DMS153 treated with DMSO at 0.1 percent for 48 hours (cell line): ENCODE data around the gene MEF2C.
"Not testable (repeated sequence)": the region's sequence is repeated elsewhere in the genome, so short reads cannot be mapped to it uniquely, and the experiment has no call there.

Source experiments
- DNase-seq: peaks from one replicate; lab custom pipeline; 2025; ENCODE audit not compliant: unreplicated experiment; lab: John Stamatoyannopoulos, UW

Gene MEF2C

DNA sequence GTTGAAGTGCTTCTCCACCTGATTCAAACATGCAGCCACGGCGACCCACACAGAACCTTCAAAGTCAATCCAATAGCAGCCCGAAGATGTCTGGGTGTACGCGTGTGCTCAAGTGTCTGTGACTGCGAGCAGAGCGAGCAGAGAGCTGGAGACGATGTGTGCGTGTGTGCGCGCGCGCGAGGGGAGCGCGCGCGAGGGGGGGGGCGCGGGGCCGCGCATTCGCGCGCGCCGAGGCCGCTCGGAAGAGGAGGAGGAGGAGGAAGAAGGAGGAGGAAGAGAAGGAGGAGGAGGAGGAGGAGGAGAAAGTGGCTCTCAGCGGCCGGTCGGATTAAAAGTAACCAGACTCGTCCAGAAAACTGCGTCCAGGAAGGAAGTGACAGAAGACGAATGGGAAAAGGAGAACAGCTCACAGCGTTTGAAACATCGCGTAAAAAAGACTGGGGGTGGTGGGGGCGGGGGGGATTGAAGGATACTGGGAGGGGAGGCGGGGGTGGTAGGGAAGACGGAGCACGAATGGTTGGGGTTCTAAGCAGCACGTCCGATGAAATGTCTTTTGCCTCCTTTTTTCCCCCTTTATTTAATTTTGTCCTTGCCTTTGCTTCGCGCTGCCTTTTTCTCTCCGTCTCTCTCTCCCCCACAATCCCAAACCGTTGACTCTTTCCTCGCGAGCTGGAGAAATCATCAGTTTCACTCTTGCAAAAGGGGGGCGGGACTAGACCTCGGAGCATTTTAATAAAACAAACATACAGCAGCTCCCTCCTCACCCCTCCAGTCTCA, at the start of gene MEF2C:
MEF2C (minus strand) TSS at position 126 of the 777 bp plus-strand sequence. CDS start 59,396 bp downstream, outside the sequence.
- DNase-seq, result no peak

DNA sequence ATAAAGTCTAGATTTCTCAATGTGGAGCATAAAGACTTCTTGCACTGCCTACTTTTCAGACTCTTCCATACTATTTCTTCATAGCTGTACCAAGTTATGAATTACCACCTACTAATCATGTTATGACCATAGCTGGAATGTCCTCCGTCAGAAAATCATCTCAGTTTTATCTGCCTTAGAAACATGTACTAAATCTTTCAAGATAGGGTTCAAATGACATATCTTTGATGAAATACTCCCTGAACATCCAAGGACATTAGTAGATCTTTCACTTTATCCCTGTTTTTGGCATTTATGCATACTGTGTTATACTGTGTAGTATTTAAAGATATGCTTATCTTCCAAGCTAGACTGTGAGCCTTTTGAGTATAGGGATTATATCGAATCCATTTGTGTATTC, 49.6 kb upstream of the MEF2C start:
- no peak for DNase-seq

DNA sequence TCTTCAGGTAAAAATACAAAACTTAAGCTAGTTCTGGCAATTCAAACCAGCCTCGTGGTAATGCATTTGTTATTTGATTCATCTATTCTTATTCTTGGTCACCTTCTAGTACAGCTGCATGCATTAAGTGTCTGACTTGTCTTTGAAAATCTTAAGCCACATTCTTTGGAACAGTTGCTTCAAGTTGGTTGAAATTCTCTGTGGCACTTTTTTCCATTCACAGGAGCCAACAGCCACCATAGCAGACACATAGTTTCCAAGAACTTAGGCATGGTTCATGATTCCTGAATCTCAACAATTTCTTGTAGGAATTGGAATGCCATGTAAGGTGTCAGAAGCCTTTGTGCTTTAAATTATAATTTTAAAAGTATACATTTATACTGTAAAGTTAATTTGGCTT, 47.4 kb upstream of the MEF2C start:
- DNase-seq, result no peak

DNA sequence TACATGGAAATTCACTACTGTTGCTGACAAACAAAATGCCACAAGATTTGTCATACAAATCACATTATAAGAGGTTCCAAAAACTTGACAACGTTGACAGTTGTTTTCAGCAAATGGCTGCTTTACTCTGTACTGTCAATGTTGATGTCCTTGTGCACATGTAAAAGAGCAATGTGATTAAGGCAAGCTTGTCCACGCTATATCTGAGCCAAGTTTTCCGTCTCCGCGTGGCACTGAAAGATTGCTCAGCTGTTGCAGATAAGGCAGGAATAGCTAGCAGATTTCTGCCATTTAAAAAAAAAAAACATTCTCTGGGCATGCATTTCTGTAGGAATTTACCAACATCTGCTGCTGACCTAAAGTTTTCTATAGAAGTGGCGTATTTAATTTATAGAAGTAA, 46.4 kb upstream of the MEF2C start:
- no peak for DNase-seq

DNA sequence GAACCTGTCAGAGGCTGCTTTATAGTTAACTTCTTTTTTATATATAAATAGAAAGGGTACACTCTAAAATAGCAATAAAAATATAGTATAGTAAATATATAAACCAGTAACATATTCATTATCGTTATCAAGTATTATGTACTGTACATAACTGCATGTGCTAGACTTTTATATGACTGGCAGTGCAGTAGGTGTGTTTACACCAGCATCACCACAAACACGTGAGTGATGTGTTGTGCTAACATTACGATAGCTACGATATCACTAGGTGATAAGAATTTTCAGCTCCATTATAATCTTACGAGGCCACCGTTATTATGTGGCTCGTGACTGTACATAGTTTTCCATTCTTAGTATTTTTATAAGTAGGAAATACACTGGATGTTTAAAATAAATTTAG, 43.8 kb upstream of the MEF2C start:
- no peak for DNase-seq

DNA sequence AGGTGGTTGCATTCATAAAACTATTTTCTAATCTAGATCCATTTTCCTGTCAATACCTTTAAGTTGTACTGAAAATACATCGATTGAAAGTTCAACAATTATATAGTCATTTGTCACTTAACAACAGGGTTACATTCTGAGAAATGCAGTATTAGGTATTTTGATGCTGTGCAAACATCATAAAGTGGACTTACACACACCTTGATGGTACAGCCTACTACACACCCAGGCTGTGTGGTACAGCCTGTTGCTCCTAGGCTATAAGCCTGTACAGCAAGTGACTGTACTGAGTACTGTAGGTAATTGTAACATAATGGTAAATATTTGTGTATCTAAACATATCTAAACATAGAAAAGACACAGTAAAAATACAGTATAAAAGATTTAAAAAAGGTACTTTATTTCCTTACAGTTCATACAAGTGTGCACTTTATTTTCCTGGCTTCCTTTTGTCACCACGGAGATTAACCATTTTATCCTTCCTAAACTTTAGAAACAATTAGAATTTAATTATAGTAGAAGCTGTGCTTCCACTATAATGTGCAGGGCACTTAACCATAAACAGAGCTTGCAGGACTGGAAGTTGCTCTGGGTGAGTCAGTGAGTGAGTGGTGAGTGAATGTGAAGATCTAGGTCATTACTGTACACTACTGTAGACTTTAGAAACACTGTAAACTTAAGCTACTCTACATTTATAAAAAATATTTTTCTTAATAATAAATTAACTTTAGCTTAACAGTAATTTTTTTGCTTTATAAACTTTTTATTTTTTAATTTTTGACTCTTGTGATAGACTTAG, 42.9 kb upstream of the MEF2C start:
- DNase-seq, result no peak

DNA sequence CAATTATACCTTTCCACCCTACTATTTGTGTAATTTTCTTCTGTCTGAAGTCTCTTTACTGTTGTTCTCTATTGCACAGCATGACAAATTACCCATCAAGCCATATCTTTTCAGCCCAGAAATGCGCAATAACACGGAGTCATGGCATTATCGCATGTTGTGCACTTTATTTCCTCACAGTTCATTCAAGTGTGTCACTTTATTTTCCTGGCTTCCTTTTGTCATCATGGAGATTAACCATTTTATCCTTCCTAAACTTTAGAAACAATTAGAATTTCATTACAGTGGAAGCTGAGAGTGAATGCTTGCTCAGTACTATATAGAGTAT, 41.3 kb upstream of the MEF2C start:
- no peak for DNase-seq

DNA sequence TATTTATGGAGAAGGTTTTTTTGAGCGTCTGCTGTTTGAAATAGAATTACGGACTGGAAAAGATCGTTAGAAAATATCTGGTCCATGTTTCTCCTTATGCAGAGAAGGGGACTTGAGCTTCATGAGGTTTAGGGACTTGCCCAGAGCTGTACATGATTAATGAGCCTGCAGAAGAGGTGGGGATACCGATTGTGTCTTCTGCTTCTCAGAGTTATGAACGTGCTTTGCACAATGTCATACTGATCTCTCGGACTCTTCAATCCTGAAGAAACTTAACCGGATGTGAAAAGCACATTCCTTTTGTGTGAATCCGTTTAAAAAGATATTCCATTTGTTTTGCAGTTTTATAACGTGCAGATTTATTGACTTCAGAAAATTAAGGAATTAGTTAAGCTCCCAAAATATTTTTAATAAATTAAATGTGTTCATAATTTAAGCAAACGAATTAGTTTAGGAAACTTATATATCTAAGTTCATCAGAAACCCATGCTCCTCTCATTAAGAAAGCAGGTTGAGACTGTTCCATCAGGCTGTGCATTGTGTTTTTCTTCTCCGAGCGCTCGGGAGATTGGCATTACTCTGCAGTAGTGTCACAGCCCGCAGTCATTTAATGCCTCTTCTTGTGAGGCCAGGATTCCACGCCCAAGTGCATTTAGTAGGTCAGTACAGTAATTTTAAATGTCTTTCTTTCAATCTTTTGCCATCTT, 40.8 kb upstream of the MEF2C start:
- DNase-seq, result no peak

DNA sequence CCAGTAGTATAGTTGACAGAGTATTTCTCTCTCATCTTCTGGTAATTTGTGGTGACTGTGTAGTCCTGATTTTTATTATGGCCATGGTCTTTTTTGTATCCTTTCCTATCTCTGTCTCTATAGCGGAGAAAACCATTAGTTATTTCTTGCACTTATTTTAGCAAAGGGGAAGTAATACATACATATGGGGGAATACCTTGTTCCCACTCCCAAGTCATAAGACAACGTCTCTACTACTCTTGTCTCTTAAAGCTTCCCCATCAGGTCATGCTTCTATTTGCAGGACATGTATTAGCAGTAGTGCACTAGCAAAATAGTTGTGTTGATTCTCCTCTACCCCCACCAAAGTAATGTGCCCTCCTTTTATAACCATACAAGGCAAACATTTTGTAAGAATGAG, 29.8 kb upstream of the MEF2C start:
- not testable (repeated sequence) for DNase-seq

DNA sequence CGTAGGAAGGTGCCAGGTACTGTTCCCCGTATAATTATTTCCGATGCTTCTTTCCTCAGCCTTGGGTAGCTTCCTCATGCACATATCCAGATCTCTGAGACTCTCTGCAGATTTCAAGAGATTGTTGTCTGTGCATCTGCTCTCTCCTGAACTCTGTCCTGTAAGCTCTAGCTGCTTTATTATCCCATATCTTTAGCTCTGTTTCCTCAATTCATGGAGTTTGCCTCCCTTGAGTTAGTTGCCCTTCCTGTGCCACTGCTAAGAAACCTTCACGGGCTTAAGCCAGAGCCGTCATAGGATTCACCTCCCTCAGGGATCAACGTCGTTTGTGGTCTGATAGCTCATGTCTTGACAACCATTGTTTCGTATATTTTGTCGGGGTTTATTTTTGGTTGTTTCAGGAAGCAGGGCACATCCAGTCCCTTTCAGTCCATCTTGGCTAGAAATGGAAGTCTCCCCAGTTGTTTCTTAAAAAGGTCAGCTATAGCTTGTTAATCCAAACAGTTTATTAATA, 28.1 kb upstream of the MEF2C start:
- not testable (repeated sequence) for DNase-seq

DNA sequence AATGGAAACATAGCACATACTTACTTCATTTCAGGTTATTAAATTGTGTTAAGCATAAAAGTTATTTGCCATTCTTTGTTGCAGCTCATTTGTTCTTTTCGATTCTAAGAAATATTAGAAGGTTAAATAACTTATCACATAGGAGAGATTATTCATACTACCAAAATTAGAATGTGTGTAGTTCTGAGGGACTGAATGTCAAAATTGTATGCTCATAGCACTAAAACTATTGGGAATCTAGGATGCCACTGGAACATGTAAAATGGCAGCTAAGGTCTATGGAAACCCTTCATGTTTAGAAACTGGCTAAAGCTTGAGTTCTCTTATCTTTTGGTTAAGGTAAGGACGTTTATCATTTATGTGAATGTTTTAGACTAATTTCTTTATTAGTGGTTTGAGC, 21.5 kb upstream of the MEF2C start:
- not testable (repeated sequence) for DNase-seq

DNA sequence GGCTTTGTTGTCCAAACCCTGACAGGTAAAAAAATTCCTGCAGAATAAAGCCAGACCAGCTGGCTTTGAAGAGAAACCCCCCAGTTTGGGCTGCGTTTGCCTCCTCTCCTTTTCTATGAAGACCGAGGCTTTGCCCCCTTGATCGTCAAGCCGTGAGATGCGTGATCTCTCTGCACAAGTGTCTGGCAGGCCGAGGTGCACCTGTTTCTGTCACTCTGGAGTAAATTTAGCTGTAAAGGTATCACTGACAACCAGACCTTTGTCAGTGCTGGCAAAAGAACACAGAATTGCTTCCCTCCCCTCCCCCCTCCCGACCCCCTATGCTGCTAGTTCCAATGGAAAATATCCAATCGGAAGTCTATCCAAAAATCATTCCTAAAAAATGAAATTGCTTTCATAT, 21.0 kb upstream of the MEF2C start:
- DNase-seq, result not testable (repeated sequence)

DNA sequence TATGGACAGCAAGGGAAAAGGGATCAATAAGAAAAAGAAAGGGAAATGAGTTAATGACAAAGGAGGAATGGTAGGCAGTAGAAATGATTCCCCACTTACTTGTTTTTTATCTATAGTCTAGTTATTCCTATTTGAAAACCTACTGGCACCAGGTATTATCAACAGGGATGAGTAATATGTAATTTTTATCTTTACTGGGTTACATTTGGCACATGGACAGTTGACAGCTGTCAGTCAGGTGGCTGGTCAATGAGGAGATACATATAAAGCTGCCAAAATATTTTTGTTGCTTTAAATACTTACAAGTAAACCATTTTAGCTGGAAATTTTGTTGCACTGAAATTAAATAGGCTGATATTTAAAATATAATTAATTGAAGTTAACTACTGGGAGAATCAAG, 18.1 kb upstream of the MEF2C start:
- DNase-seq, result not testable (repeated sequence)

DNA sequence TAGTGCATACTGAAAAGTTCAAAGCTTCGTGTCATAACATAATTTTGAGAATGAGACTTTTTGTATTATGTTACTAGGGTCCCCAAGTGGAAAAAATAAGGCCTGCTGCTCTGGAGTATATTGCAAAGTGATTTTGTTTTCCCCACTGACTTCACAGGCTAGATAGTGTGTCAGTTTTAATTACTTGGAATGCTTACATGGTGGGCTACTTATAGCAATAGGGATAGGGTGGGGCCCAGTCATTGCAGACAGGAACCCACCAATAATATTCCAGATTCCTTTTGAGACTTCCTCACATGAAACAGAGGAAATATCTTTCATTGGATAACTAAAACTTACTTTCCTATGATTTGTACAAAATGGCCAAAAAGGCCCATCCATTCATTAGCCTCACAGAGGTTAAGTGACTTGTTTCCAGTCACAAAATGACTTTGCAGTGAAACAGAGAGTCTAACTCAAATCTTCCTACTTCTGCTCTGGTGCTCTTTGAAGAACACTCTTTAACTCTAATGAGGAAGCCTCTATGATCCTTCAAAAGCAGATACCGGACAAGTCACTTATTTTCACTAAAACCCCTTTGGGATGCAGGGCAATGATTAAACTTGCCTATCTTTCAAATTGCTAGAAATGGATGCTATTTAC, 16.2 kb upstream of the MEF2C start:
- no peak for DNase-seq

DNA sequence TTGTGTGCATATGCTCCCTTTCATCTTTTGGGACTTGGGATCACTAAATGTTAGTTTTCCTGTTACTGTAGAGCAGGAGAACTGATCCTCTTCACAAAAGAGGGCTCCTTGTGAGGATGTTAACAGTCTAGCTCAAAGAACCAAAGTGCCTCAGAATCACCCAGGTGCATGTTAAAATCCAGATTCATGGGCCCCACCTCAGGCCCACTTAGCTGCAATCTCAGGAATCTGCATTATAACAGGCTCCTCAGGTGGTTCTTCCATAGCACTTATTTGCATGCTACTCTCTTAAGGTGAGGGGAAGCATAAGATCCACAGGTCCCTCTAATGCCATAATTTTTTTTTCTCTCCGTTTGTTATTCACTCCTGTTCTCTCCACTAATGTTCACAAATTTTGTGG, 14.8 kb upstream of the MEF2C start:
- no peak for DNase-seq

DNA sequence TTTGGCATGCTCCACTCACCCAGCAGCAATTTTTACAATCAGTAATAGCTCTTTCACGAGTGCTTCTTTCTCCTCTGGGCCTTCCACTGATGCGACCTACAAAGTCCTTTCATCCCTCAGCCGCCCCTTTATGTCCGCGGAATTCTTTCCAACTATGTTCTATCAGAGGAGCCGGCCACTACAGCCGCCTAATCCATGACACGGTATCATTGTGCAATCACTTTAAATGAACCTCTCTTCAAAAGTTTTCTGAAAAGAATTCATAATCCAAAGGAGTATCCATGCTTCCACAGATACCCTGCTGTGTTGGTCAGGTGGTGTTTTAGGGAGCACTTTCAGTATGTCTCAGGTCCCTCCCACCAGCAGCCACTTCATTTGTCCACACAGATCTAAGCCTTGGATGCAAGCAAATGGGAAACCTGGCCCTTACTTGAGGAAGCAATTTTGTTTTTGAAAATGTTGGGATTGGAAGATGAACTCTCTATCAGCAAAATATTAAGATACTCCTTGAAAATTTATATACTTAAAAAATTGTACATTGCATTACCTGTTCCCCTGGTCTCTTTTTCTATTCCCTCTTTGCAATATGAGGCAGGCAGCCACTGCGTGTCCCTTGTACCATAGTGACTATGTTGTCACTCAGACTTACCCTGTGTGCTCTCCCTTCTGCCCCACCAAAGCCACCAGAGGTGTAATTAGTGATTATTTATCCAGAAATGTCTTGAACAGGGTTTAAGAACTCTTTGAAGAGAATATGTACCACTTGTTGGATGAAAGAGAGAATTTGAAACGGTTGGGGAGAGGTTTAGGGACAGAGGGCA, 12.9 kb upstream of the MEF2C start:
- DNase-seq, result no peak

DNA sequence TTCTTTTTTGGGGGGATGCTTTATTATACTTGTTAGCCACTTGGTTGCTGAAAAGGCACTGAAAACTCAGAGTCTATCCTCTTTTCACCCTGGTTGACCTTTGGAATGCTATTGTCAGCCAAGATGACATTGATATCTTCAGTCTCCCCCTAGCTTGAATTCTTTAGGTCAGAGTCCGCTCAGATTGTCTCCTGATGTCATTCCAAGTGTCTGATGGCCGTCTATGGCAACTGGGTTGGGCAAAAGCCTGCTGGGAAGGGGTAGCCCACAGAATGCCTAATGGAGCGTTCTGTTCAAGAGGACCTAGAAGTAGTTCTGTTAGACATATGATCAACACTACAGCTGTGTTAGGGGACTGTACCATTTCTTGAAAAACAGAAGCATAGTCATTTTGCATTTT, 9.7 kb upstream of the MEF2C start:
- DNase-seq, result no peak

DNA sequence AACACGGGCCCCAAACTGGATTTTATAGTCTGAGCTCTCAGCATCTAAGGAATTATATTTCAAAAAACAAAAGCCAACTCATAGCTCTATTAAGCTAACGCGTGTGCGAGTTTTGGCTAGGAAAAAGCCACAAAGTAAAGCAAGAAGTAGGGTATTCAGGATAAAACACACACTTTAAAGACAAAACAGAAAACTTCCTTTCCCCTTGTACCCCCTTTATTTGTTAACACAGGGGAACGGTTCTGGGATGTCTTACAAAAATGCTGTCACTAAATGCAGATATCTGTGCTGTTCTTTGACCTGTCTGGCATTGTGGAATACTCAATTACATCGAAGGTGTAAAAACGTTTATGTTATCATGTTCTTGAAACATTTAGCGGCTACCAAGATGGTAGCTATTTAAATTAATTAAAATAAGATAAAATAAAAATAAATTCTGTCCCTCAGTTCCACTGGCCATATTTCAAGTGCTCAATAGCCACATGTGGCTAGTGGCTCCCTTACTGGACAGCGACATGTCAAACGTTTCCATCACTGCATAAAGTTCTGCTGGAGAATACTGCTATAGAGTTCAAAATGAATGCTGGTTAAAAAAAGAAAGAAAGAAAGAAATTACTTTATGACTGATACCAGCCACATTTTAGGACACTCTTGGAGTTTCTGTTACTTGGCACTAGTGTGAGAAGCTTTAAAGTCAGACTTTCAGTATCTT, 7.2 kb upstream of the MEF2C start:
- no peak for DNase-seq

DNA sequence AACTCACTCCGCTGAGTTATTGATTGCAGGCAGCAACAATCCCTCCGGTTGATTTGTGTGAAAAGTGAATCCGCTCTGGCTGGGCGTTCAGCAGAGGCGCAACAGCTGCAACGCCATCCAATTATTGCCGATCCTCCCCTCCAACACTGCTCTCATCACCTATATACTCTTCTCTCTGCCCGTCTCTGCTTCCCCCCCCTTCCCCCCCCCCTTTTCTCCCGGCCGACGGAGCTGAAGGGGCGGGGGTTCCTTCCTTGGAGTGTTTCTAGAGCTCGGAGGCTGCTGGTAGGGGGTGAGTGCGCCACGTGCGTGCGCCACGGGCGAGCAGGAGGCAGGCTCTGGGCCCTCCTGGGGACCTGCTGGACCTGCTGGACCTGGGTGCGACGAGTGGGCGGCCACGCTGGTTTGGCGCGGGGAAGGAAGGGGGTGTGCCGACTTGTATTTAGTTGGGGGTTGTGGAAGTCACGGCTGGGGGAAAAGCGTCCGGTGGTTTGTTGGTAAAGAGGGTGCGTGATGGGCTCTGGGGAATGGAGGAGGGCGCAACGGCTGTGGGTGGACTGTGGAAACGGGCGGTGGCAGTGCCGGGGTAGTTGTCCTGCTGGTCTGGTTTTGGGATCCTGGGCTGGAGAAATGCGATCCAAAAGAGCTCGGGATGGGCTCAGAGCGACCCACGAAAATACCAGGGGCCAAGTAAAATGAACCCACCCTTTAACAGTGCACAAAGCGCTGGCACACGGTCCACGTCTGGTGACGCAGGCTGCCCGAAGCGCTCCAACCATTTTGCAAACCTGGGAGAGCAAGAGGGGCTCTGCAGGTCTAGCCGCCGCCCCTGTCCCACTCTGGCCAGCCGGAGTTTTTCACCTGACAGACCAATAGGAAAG, 6.4 kb upstream of the MEF2C start:
- no peak for DNase-seq
